GM18526 (cell line): ENCODE measurements around the gene ARHGAP32.

Experiments used
- POLR2A ChIP-seq: IDR thresholded peaks from 3 replicates; pipeline ENCODE4 v1.6.1; 2011; ENCODE audit not compliant: insufficient read length; ENCODE audit errors: extremely low read depth

ARHGAP32 gene

DNA sequence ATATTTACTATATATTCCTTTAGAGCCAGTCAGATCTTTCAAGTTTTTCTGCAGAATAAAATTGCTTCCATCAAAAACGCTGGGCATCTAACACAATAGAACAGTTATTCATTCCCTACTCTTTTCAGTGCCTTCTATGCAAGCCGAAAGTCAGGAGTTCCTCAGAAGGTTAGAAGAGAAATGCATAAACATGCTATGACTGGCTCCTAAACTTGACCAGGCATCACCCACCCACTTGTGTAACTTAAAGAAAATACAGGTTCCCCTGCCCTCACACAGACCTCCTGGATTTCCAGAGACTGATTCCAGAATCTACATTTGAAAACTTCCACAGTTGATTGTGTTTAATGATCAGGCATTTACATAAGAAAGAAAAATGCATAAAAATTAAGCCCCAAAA lies 19.3 kb upstream of the ARHGAP32 start:
- no peak for TF ChIP-seq POLR2A

DNA sequence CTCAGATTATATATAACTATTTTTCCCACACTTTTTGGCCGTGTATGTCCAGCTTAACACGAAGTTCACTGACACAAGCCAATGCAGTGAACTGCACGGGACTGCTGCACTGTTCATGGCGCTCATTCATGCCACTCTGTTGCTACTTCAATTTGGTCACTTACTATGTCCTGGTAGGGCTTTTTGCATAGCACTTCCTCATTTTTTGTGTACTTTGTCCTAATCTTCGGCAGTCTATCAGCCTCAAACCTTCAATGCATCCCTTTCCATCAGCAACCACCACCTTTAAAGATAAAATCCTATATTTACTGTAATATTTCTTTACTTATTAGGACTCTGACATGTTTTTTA lies 18.7 kb upstream of the ARHGAP32 start:
- TF ChIP-seq POLR2A: no peak

DNA sequence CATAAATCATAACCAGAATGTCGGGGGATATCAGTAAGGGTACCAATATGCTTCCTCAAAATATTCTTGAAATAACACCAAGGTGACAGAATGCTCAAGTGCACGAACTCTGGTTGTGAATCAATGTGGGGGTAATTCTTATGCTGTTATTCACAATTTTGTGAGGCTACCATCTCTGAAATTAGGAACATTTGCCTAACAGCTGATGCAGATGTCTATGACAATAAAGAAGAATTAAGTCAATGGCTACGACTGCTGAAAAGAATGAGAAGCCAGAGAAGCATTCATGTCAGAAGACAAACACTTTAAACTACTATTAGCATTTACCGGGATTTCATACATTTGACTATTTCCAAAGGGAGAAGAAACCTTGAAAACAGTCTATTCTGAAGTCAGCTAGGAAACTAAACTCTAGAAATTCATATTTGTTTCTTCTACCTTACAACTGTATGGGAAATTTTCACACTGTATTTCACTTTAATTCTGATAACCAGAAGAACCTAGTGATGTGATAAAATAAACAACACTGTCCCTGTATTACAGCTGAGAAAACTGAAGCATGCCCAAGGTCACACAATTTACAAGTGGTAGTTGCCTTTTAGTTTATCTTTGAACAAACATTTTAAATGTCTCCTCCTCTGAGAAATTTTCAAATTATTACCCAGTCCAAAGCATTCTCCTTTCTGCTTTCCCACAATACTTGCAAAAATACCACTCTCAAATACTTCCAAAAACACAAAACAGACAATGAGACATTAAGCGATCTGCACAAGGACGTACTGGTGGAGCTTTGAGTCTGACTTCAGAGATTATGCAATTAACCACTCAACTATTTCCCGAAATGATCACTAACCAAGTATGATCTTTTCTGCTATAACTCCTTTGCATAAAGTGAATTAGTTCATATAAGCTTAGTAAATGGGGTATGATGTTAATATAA lies 18.0 kb upstream of the ARHGAP32 start:
- TF ChIP-seq POLR2A: no peak

DNA sequence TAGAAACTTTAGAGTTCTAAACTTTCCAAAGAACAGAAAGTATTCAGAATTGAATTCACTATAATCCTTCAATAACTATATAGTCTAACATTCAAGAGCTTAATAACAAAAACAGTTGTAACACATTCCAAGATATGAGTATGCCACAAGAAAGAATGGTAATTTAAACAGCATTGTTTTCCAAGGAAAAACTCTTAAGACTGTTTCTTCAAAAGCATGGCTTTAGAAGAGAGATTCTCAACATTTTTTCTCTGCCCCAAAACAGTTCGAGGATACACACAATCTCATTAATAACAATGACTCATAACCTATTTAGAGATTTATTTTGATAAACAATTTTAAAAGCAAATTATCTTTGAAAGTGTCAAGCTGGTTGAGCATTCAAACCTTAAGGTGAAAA lies 16.7 kb upstream of the ARHGAP32 start:
- TF ChIP-seq POLR2A: no peak

DNA sequence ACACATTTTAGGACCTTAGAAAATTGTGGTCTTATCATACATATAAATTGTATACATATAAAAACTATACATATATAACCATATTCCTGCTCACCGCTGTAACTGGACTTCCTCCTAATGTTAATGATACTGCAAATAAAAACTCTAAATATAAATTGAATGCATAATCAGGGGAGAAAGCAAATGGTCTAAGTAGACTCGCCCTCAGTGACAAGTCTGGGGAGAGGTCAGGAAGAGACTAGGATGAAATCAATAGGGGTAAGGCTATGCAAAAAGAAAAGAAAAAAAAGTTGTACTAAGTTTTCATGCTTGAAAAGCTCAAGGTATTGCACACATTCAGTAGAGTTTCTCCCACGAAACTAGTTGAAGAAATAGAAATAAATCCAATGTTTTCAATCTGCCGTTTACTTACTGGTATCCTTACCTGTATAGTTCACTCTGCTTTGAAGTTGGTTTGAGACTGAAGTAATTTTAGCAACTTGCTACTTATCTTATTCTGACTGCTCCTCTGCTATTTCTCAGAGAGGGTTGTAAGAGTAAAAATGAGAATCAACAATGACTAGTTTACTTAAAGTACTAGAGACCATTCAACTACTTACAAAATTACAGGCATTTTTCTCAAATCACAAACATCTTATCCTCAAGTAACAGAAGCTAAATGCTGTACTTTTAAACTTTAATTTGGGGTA lies 12.2 kb upstream of the ARHGAP32 start:
- no peak for TF ChIP-seq POLR2A

DNA sequence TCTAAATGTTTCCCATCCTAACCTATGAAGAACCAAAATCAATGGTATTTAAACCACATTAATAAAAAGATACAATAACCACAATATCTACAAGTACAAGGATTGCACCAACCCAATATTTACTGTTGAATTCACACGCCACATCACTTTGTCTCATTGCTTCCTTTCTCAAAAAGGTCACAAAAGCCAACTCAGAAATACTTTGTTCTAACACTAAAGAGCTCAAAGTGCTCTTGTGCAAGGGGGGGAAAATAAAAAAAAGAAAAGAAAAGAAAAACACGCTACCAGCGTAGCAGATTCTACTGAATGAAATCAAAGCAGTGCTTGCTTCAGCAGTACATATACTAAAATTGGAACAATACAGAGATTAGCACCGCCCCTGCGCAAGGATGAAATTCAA lies 10.5 kb upstream of the ARHGAP32 start:
- TF ChIP-seq POLR2A: no peak

DNA sequence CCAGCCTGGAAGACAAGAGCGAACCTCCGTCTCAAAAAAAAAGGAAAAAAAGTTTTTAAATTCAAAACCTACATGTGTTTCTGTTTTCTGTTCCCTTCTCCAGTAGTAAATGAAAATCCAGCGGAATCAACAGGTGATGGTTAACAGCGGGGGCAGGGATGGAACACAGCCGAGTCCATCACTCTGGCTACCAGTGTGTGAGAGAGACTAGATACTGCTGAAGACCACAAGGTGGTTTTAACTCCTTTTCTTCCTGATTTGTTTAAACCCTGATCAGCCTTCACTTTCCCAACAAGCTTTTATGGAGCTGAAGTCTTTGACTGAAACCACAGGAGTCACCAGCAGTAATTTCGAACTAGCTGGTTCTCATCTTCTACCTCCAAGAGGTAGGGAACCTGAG lies 3.6 kb upstream of the ARHGAP32 start:
- TF ChIP-seq POLR2A: no peak

DNA sequence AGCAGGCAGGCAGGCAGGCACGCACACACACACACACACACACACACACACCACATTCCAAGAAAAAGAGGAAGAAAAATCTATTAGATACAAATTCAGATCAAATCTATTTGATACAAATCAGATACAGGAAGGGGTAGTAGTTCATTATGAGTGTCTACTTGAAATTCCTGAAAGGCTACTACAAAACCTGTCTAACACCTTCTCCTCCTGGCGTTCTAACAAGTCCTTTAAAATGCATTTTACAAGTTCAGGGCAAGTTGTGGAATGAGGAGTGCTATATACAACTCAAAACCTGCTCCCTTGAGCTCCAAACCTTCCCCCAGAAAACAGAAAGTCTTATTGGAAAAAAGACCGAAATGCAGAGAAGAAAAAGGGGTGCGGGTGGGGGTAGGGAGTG lies 476 bp downstream of the ARHGAP32 start:
- TF ChIP-seq POLR2A: no peak

DNA sequence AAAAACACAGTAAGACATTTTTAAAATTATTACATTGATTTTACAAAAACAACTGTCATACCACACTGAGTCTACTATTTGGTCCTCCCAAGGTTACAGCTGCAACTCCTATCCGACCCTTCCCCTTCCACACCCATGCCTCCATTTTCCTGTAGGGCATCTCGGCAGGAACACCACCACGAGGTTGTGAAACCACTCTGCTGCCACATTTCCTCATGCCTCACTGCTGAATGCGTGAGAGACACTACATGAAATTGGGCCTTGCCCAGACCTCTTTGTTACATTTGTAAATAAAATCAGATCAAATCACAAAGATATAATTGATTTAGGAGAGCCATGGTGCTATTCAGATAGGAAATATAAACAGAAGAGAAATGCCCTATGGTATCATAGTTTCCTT lies 2.0 kb downstream of the ARHGAP32 start:
- no peak for TF ChIP-seq POLR2A

DNA sequence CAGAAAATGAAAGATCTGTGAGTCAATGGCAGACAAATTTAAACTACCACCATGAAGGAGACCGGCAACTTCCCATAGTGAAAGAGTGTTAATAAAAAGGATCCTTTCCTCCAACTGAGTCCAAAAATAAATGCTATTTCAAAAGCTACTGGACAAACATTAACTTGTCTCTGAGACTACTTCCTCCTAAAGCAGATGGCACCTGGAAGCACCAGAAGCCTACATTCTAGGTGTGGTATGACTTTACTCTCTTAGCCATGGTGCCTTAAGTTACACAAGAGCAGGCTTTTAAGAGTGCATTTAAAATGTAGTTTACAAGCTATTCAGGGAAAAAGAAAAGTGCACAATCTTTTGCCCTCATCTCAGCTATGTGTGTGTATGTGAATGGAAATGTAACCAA lies 2.5 kb downstream of the ARHGAP32 start:
- TF ChIP-seq POLR2A: no peak

DNA sequence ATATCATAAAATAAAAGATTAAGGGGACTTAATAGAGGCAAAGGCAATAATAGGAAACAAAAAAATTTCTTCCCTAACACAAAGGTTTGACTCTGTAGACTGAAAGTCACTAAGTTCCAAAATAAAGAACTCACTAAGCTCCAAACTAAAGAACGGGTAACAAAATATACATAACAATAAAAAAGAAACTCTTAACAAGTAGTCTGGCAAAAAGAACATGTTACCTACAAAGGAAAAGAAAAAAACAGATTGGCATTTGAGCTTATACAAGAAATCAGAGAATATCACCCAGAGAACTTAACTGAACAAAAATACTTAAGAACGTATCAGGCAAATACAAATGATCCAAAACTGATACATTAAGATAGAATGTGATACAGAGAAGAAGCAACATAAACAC lies 7.5 kb downstream of the ARHGAP32 start:
- TF ChIP-seq POLR2A: no peak

DNA sequence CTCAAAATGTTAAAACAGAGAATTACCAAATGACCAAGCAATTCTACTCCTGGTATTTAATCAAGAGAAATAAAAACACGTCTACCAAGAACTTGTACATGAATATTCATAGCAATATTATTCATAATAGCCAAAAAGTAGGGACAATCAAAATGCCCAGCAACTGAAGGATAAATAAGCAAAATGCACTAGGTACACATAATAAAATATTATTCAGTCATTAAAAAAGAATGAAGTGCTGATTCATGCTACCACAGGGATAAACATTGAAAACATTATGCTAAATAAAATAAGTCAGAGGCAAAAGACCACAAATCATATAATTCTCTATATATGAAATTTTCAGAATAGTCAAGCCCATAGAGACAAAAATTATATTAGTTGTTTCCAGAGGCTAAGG lies 24.8 kb downstream of the ARHGAP32 start:
- no peak for TF ChIP-seq POLR2A

DNA sequence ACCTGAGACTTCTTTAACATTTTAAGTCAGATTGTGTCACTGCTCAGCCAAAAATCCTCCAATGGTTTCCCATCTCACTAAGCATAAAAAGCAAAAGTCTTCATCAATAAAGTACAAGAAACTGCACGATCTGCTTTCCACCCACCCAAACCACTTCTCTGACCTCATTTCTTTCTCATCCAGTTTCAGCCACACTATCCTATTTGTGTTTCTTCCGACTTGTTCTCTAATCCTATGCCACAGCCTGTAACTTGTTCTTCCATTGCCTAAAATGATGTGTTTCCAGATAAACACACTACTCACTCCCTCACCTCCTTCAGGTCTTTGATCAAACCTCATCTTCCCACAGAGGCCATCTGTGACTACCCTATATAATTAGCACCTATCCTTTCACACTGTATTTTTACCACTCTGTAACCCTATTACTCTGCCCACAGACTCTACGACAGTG lies 28.4 kb downstream of the ARHGAP32 start:
- TF ChIP-seq POLR2A: no peak

DNA sequence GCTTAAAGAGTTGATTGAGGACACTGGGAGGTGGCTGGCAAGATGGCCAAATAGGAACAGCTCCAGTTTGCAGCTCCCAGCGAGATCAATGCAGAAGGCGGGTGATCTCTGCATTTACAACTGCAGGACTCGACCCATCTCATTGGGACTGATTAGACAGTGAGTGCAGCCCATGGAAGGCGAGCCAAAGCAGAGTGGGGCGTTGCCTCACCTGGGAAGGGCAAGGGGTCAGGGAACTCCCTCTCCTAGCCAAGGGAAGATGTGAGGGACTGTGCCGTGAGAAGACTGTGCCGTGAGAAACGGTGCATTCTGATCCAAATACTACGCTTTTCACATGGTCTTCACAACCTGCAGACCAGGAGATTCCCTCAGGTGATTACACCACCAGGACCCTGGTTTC lies 36.4 kb downstream of the ARHGAP32 start:
- TF ChIP-seq POLR2A: no peak

DNA sequence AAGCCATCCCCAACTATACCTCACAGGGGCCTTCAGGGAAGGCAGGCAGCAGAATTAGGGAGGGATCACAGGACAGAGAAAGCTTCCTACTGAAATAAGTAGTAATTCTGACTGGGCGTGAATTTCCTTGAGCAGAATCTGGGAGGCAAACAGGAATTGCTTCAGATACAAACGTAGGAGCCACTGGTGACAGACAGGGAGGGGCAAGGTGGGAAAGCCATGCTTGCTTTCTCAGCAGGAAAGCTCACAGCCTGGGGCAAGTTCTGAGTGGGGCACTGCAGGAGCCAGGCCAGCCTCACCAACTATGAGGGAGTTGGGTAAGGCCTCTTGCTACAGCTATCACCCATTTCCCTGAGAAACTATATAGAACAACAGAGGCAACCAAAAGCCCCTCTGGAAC lies 43.6 kb downstream of the ARHGAP32 start:
- TF ChIP-seq POLR2A: no peak

DNA sequence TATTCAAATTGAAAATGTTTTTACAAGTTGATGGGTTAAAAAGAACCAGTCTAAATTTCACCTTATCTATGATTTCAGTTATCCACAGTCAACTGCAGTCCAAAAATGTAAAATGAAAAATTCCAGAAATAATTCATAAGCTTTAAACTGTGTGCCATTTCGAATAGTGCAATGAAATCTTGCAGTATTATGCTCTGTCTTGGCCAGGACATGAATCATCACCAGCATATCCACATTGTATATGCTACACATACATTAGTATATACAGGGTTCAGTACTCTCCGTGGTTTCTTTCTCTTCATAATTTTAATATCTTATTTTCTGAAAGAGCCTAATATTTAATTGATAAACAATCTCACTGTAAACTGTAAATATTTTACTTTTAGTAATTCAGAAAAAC lies 45.9 kb downstream of the ARHGAP32 start:
- no peak for TF ChIP-seq POLR2A
